Measurements from ENCODE around the gene APOC3. TPM values are rescaled to one million over a fixed set of nuclear protein-coding genes. Genes with fewer than 3 reads are reported as not detected.

Gene APOC3
- total and polyA plus RNA-seq, 2 of the 4 experiments (the other 2 are of a cell fraction) = not detected

DNA sequence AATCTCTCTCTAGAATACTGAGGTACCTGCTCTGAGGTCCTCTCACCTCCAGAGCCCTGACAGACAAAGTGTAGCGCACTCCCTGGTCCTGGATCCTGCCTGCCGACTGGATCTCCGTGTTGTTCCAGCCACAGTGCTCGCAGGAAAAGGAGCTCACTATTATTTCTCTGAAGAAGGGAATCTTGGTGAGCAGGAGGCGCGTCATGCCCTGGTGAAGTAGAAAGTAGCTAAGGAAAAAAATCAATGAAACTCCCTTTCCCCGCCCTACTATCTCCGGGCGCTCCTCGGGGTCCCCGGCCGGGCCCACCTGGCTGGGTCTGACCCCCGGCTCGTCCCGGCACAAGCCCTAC, 42.3 kb upstream of the APOC3 start:
- TF ChIP-seq POLR2A (IDR thresholded peaks at IDR 0.05; ENCODE audit: low read depth, low read length) (no peak), BHLHE40 (IDR thresholded peaks at IDR 0.05; ENCODE audit: low read depth, low read length) (no peak), MAFK (IDR thresholded peaks at IDR 0.05; ENCODE audit: low read depth, low read length) (no peak), MAZ (IDR thresholded peaks at IDR 0.05; ENCODE audit: borderline replicate concordance, low read depth, low read length) (no peak), RCOR1 (IDR thresholded peaks at IDR 0.05; ENCODE audit: insufficient replicate concordance, low read length) (no peak), NFE2L2 (IDR thresholded peaks at IDR 0.05; ENCODE audit: low read depth, low read length) (no peak), SMC3 (IDR thresholded peaks at IDR 0.05; ENCODE audit: low read depth, low read length) (no peak), RAD21 (IDR thresholded peaks at IDR 0.05; ENCODE audit: low read length) (no peak), MXI1 (IDR thresholded peaks at IDR 0.05; ENCODE audit: borderline replicate concordance, low read depth, low read length) (no peak), CEBPB (IDR thresholded peaks at IDR 0.05; ENCODE audit: low read depth, low read length) (no peak), RFX5 (IDR thresholded peaks at IDR 0.05; ENCODE audit: low read depth, low read length) (no peak)
- TF ChIP-seq, protein P1, sequence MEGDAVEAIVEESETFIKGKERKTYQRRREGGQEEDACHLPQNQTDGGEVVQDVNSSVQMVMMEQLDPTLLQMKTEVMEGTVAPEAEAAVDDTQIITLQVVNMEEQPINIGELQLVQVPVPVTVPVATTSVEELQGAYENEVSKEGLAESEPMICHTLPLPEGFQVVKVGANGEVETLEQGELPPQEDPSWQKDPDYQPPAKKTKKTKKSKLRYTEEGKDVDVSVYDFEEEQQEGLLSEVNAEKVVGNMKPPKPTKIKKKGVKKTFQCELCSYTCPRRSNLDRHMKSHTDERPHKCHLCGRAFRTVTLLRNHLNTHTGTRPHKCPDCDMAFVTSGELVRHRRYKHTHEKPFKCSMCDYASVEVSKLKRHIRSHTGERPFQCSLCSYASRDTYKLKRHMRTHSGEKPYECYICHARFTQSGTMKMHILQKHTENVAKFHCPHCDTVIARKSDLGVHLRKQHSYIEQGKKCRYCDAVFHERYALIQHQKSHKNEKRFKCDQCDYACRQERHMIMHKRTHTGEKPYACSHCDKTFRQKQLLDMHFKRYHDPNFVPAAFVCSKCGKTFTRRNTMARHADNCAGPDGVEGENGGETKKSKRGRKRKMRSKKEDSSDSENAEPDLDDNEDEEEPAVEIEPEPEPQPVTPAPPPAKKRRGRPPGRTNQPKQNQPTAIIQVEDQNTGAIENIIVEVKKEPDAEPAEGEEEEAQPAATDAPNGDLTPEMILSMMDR (conservative IDR thresholded peaks at IDR 0.05; ENCODE audit: low read depth, low read length) = no peak
- TF ChIP-seq, protein P2, sequence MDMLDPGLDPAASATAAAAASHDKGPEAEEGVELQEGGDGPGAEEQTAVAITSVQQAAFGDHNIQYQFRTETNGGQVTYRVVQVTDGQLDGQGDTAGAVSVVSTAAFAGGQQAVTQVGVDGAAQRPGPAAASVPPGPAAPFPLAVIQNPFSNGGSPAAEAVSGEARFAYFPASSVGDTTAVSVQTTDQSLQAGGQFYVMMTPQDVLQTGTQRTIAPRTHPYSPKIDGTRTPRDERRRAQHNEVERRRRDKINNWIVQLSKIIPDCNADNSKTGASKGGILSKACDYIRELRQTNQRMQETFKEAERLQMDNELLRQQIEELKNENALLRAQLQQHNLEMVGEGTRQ (IDR thresholded peaks at IDR 0.05; ENCODE audit: low read depth, low read length) = no peak
- Histone ChIP-seq H2BK5ac (ENCODE audit: low read depth, low read length, poor library complexity, severe bottlenecking) (peak overlapping the region; percentile 20), H4K91ac (ENCODE audit: insufficient read depth, low read depth, low read length) (no peak overlapping the region; the same call in 1 of the 2 replicates), H3K4me2 (ENCODE audit: low read depth, low read length) (peak overlapping the region; percentile 97), H3K4me1 (ENCODE audit: control insufficient read depth, insufficient read depth, low read length) (peaks cover 8% of the 10 kb centered on the region), H2BK120ac (ENCODE audit: low read depth, low read length) (no peak overlapping the region; the same call in 1 of the 2 replicates), H3K79me1 (ENCODE audit: low read depth in 1 of 2, low read length in 2 of 2) (peaks cover 39 to 57% of the 10 kb centered on the region in 2 experiments), H3K27me3 (ENCODE audit: control insufficient read depth, insufficient read depth, low read length) (no peaks in the 10 kb centered on the region), H4K8ac (ENCODE audit: low read depth in 2 of 2, low read length in 2 of 2) (peak overlapping the region; percentile 70 to 98; a peak in 2 of 4 replicates), H2AK9ac (replicated peaks; ENCODE audit: low read depth, low read length, poor library complexity) (peak overlapping the region; percentile 92), H2AFZ (replicated peaks; ENCODE audit: low read length, poor library complexity) (peak overlapping the region; percentile 95), H2BK15ac (ENCODE audit: low read depth, low read length) (no peak overlapping the region), H3K4me3 (ENCODE audit: insufficient read depth, low read depth, low read length) (peak overlapping the region; percentile 67), H3K56ac (ENCODE audit: extremely low read depth, insufficient read depth, low read length) (peak overlapping the region; percentile 8; the same call in 1 of the 2 replicates), H2AK5ac (ENCODE audit: low read depth, low read length) (peak overlapping the region; percentile 89), H4K20me1 (ENCODE audit: insufficient read depth, low read length) (0 out of 2 replicates have a peak, but pooled peaks cover 4% of the 10 kb centered on the region), H3K23ac (ENCODE audit: low read depth, low read length) (peak overlapping the region; percentile 83), H3K9ac (ENCODE audit: low read depth, low read length) (peak overlapping the region; percentile 94), H2BK20ac (ENCODE audit: low read depth, low read length) (no peak overlapping the region), H4K5ac (ENCODE audit: low read depth, low read length) (no peak overlapping the region; the same call in 1 of the 2 replicates), H3K18ac (ENCODE audit: low read depth, low read length) (no peak overlapping the region), H3K36me3 (ENCODE audit: control insufficient read depth, insufficient read depth, low read length) (peaks cover 31% of the 10 kb centered on the region), H3K9me3 (ENCODE audit: control insufficient read depth, insufficient read depth, low read length) (no peaks in the 10 kb centered on the region), H3K4ac (ENCODE audit: low read depth, low read length) (peak overlapping the region; percentile 81), H3K14ac (replicated peaks; ENCODE audit: low read depth, low read length) (peak overlapping the region; percentile 57), H3K9me1 (ENCODE audit: insufficient read depth, low read length) (peaks cover 20% of the 10 kb centered on the region; the same call in 1 of the 2 replicates), H3K27ac (ENCODE audit: insufficient read depth, low read length) (peak overlapping the region; percentile 60)
- no TSS peak for BruUV-seq (replicated peaks)
- in situ Hi-C loops (cut with MboI; ENCODE audit: low sequenced_read_pairs) = loop anchor here (5.0 kb wide), 1 partner anchor 445 kb away; the partner anchor contains the start of genes PCSK7 and RNF214
- peak; percentile 17 for ATAC-seq (ENCODE audit: low read depth)
- no CpG with 5 or more reads among the region's 15 CpGs for WGBS, 2 experiments (ENCODE audit: extremely low coverage in 2 of 2, insufficient read length in 1 of 2)
- intact Hi-C loops (cut with micrococcal nuclease) = no loop called here
- ChIA-PET CTCF (interaction anchor here (0.5 to 1.3 kb wide), 2 partner anchors 48 to 209 kb away, joined by 3 to 5 read pairs; no protein-coding TSS in a partner anchor), POLR2A (ENCODE audit: unreplicated experiment) (no interaction called here)
- dilution Hi-C loops (cut with HindIII; ENCODE audit: low sequenced_read_pairs, unreplicated experiment) = no loop called here
- DNase-seq = peak; percentile 10
